NCI-H2107 treated with DMSO at 0.1 percent for 48 hours (cell line): ENCODE measurements around the gene BEAN1.
"Not testable (repeated sequence)": the region's sequence is repeated elsewhere in the genome, so short reads cannot be mapped to it uniquely, and the experiment has no call there.

Experiments used
- DNase-seq: peaks from one replicate; lab custom pipeline; 2025; ENCODE audit not compliant: unreplicated experiment; lab: John Stamatoyannopoulos, UW

BEAN1 gene

DNA sequence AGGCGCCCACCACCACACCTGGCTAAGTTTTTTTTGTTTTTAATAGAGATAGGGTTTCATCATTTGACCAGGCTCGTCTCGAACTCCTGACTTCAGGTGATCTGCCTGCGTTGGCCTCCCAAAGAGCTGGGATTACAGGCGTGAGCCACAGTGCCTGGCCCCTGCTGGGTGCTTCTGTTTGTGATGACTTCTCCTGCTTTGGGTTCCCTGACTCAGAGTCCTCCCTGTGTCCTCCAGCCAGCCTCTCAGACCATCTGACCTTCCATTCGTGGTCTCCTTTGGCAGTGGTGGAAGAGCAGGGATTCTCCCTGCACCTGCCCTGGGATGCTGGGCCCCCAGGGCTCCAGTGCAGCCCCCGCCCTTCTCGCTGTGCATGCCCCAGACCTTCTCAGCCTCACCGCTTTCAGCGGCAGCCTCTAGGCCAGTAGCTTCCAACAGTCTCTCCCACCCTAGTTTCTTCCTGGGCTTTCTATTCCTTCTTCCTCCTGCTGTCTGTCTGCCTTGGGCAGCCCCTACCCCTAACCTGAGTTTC is 13.2 kb downstream of the BEAN1 start:
- no peak for DNase-seq

DNA sequence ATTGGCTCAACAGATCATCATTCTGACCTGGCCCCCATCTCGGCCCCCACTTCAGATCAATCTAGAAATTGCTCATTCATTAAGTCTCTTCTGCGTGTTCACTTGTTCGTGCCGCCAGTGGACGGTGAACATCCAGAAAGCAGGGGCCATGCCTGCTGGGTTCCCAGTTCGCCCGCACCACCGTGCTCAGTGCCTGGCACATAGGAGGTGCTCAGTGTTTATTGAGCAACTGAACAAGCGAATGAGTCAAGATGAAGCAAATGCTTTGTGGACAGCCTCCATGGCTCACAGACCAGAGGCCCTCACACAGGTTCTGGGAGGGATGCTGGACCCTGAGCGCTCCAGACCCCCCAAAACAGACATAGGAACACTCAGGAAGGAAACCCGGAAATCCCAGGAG is 13.9 kb downstream of the BEAN1 start:
- DNase-seq, result no peak

DNA sequence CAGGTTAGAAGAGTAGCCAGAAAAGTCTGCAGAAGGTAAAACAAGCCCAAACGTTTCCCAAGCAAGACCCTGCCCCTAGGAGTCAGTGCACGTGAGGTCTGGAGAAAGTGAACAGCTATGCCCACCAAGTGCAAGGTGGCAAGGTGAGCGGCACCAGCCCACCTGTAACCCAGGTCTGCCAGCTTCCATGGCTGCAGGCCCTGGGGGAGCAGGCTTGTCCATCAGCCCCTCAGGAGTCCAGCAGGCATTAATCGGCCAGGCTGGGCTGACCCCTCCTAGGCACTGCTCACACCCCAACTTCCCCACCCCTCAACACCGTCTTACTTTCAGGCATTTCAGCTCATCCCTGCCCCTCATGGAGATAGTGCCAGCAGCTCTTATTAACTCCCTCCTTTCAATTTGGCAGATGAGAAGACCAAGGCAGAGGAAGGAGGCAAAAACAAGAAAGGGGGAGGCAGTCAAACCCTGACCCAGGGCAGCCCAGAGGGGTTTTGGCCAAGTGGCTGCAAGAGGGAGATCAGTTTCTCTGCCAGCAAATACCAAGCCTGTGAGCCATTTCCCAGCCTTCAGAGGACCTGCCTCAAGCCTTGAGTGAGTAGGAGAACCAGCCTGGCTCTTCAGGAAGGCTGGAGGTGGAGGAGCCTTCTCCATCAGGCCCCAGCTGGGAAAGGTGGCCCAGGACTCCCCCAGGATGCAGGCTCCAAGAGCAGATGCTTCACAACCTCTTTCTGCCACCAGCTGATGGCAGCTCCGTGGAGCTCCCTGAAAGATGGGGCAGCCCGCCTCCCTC is 14.7 kb downstream of the BEAN1 start:
- DNase-seq, result no peak

DNA sequence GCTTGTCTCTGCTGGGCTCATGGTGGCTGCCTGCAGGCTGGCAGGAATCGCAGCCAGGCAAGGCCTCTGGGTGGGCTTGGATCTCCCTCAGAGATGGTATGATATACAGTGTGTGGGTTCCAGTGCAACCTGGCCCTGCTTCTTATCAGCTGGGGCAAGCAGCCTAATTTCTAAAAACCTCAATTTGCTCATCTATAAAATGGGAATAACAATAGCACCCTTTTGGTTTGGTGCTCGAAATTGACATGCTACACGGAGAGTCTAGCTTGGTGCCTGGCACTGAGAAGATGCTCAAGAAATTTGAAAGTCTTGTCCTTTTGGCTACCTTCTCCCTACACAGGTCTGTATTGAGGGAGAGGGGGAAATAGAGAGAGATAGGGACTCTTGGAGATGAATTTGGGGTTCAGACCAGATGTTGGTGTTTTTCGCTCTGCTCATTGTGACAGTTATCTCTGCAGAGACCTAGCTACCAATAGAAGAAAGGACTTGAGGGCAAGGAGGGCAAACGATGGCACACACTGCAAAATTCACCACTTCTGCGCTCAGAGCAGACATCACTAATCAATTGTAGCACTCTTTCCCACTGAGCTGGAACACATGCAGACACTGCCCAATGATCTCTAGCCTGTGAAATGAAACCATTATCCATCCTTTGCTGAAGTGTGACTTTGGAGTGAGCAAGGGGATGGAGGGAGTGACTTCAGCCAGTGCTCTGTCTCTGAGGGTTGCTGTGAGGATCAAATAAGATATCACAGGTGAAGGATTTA is 15.6 kb downstream of the BEAN1 start:
- no peak for DNase-seq

DNA sequence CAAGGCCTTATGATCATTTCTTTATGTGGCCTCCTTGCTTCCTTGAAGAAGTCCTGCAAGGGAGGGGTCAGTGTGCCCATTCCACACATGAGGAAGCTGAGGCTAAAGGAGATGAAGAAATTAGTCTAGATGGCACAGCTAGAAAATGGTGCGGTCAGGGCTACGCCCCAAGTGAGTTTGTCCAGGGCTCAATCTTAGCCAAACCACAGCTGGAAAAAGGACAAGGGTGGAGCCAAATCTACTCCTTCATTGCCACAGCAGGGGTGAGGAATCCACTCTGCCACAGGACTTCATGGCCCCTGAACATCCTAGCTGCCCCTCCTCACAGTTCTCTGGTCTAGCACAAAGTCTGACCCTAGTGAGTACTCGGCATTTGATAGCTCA is 16.2 kb downstream of the BEAN1 start:
- no peak for DNase-seq

DNA sequence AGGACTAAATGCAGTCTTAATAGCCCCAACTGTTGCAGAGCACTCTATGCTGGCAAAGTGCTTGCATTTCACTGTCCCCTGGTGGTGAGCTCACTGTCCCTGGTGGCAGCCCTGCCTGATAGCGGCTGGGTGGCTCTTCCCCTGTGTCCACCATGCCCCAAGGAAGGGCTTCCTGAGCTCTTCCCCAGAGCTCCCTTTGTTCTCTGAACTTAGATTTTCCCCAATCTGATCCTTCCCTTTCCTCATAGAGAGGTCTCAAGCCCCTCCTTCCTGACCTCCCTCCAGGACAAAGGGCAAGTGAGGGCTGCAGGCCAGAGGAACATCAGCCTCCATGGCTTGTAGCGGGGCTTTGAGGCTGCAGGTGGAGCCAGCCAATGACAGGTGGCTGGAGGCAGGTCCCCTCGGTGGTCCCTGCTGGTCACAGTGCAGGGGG is 17.0 kb downstream of the BEAN1 start:
- DNase-seq, result no peak

DNA sequence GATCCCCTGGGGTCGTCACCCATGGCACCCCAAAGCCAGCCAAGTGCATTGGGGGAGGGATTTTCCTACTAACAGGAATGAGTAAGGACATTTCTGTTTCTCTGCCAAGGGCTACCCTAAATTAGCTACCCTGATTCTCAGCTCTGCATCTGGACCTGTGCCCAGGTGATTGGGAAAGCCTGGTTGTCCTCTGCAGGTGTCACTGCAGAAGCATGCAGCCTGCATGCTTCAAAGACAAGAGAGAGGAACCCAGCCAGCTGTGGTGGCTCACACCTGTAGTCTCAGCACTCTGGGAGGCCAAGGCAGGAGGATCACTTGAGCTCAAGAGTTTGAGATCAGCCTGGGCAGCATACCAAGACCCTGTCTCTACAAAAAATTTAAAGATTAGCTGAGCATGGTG is 19.6 kb downstream of the BEAN1 start:
- no peak for DNase-seq

DNA sequence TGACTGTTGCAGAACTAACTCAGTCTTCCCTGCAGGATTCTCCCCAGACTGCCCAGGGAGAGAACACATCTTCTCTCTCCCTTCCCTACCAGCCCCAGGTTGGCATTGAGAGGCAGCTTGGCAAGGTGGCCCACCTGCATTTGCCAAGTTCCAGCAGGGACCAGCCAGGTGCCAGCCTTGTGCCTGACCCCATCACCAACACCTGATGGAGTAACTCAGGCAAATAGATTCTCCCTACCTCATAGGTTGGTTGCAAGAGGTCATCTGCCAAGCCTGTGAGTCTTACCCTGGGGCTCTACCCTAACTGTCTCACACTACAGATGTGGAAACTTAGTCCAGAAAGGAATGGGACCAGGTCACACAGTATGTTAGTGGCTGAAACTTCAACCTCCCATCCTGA is 20.4 kb downstream of the BEAN1 start:
- DNase-seq, result no peak

DNA sequence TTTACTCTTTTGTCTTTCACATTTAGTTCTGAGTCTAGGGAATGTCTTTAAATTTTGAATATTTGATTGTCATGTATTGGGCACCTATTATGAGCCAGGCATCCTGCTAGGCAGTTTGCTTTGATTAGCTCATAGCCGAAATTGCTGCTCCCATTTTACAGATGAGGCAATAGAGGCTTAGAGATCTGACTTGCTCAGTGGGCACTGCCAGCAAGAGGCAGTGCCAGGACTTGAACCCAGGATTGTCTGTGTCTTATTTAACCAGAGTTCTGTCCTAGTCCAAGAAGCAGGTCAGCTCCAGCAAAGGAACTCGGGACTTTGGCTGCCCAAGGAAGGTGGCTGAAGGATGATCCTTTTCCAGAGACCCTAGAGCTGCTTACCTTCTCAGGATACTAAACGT is 24.5 kb downstream of the BEAN1 start:
- no peak for DNase-seq

DNA sequence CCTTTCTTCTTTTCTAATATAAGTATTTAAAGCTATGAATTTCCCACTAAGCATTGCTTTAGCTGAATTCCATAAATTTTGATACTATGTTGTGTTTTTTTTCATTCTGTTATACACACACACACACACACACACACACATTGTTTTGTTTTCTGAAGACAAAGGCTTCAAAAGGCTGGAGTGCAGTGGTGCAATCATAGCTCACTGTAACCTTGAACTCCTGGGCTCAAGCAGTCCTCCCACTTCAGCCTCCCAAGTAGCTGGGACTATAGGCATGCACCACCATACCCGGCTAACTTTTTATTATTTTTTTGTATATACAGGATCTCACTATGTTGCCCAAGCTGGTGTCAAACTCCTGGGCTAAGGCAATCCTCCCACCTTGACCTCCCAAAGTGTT is 26.1 kb downstream of the BEAN1 start:
- not testable (repeated sequence) for DNase-seq

DNA sequence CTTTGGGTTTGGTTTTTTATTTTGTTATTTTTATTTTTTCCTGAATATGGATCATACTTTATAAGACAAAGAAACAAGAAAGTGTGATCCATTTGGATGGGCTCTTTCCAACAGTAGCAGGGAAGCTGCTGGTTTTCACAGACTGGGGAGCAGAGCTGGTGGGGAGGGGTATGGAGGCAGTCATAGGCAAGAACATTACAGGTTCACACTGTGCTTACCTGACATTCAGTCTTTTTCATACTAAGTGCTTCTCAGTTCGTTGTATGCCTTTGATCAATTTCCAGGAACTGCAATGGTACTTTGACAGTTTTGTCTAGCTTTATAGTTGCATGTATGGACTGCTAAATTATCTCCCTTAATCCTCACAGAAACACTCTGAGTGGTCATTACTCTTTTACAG is 27.7 kb downstream of the BEAN1 start:
- DNase-seq, result no peak

DNA sequence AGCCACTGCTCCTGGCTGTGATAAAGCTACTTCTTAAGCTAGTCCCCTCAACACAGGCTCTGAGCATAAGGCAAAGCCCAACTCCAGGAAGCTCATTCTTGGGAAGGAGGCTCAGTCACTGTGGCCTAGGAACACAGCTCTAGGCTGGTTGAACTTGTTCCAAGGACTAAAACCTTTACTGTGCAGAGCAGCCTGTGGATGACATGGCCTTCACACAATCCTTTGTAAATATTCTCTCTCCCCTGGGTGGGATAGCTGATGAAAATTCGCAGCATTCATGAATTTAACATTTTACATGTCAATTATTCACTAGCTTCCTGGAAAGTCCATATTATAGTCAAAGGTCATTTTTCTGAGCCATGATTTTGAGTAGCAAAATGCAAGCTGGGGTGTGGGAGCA is 28.9 kb downstream of the BEAN1 start:
- no peak for DNase-seq

DNA sequence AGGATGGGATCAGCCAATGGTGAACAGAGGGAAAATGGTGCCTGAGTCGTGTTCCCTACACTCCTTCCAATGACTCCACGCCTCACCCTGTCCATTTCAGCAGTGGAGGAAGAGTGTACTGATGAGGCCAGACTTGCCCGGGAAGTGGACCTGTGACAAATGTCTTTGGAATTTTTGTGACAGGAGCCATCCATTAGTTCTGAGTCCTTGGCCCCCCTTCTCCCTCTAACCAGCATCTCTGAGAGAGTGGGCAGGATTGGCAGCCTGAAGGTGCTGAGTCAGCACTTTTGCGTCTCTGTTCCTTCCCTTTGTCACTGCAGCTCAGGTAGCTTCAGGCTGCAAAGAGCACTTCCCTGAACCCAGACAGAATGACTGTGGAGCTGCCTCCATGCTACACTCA is 30.8 kb downstream of the BEAN1 start:
- no peak for DNase-seq

DNA sequence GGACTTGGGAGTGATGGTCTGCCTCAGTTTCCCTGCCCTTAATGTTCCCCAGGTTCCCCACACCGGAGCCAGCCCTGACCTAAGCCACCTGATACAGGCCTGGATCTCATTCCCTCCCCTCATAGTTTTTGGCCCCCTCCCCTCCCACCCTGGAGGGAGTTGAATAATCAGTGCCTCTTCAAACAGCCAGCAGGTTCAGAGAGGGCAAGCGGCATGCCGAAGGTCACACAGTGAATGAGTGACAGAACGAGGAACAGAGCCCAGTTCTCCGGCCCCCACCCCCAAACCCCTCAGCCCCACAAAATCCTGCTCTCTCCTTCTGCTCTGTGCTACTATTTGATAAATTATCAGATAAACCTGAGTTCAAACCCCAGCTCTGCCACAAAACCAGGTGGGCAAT is 31.2 kb downstream of the BEAN1 start:
- no peak for DNase-seq

DNA sequence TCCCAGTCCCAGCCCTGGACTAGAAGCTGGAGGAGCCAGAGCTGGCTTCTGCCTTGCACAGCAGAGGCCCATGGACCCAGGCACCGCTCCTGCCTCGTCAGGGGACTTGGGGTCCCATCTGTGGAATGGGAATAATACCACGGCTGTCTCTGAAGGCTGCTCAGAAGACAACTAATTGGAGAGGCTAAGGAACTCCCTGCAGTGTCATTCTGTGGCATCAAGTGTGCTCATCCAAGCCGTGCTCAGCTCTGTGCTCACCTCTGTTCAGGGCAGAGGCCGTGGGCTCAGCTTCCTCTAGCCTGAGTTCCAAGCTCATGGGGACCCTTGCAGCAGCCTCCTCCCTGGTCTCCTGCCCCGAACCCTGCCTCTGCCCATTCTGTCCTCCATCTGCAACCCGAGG is 31.8 kb downstream of the BEAN1 start:
- DNase-seq, result no peak

DNA sequence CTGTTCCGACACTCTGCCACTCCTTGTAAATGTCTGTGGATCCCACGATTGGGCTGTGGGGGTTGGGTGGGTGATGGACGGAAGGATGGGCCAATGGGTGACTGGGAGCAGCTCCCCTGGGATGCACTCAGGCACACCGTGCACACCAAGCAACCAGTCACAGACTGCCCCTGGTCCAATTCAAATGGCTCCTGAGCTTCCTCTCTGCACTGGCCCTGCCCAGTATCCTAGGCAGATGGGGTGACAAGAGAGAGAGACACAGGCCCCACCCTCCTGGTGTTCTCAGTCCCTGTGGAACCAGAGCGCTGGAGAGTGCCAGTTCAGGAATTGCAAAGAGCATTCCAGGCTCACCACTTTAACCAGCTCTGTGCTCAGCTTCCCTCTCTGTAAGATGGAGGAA is 32.8 kb downstream of the BEAN1 start:
- DNase-seq, result no peak

DNA sequence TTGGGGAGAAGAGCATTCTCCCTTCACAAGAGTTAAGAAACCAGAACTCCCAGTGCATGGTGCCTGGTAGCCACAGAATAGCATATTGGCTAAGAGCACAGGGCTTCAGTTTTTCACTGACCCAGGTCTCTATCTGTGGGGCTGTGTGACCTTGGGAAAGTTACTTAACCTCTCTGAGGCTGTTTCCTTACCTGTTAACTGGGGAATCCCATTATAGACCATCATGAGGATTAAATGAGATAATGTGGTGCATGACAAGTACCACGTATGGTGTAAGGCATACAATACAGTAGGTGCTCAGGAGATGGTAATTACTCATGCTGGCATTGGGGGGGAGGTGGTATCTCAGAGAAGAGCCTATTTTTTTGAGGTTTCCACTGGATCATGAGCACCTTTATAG is 33.6 kb downstream of the BEAN1 start:
- no peak for DNase-seq

DNA sequence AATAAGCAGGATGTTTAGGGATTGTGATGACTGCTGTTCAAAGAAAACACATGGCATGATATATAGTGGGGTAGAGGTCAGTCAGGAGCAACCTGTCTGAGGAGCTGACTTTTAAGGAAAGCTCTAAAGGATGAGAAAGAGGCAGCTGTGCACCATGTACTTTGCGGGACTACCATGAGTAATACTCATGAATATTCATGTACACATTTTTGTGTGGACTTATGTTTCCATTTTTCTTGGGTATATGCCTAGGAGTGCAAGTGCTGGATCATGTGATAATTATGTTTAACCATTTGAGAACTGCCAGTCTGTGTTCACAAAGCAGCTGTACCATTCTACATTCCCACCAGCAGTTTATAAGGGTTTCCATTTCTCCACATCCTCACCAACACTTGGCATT is 35.8 kb downstream of the BEAN1 start:
- no peak for DNase-seq

DNA sequence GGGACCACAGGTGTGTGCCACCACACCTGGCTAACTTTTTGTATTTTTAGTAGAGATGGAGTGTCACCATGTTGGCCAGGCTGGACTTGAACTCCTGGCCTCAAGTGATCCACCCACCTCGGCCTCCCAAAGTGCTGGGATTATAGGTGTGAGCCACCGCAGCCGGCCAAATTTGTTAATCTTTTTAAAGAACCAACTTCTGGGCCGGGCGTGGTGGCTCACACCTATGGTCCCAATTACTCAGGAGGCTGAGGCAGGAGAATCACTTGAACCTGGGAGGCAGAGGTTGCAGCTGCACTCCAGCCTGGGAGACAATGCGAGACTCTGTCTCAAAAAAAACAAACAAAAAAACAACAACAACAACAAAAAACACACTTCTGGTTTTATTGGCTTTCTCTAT is 38.9 kb downstream of the BEAN1 start:
- not testable (repeated sequence) for DNase-seq

DNA sequence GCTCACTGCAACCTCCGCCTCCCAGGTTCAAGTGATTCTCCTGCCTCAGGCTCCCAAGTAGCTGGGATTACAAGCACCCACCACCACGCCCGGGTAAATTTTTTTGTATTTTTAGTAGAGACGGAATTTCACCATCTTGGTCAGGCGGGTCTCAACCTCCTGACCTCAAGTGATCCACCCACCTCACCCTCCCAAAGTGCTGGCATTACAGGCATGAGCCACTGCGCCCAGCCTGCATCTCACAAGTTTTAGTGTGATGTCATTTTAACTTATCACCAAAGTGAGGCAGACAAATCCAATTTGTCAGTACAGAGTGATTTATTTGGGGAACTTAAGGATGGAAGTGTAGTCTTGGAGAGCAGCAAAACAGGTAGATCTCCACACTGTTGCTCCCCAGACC is 39.5 kb downstream of the BEAN1 start:
- not testable (repeated sequence) for DNase-seq

DNA sequence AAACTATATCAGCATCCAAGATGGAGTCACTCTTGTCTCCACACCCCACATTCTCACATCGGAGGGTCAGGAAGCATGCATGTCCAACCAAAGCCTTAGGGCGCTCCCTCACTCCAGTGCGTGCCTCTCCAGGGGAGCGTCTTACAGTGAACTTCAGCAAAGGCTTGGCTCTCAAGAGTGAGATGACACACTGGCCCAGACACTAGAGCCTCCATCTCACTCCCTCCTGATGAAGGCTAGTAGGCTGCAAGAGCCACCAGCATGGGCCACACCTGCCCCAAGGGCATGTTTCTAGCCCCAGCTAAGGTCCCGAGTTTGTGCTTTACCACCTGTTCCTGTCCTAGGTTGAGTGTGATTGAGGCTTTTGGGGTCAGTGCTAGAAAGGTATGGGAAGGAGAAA is 40.5 kb downstream of the BEAN1 start:
- no peak for DNase-seq

DNA sequence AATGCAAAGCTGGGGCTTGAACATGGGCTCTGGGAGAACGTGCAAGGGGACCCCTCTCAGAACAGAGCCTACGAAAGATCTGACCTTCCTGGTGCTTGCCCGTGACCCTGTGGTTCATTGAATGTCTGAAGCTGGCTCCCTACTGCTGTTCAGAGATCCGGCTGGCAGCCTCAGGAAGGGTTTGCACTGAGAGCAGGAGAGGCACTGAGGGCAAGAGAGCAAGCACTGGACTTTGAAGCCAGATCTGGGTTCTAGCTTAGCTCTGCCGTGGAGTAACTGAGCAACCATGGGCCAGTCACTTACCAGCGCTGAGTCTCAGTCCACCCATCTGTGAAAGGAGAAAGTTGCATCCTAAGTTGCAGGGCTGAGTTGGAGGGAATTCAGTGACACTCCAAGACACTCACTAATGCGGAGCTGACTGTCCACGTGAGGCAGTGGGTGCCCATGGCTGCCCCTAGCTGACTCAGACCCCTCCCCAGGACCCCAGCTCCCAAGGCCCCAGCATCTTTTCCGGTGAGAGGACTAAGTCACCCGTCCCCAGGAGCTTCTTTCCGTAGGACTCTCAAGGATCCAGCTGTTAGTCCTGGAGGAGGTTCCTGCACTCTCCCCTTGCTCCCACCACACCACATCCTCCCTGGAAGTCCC is 41.3 kb downstream of the BEAN1 start:
- no peak for DNase-seq
